ENCODE data around the gene ANK3. TPM values are rescaled to one million over a fixed set of nuclear protein-coding genes. Genes with fewer than 3 reads are reported as not detected.

ANK3 gene
- total RNA-seq, 4 donors from 2014 or later: 118 to 161 (median 151) TPM

GRCh38 chr10:59991661-59992060 is 398.0 kb downstream of the ANK3 start:
- DNase-seq: peak in 2 of 3 donors; percentile 61 to 79
- H3K9me3 ChIP-seq: no peaks in the 10 kb centered on the region
- TF ChIP-seq, protein P1, sequence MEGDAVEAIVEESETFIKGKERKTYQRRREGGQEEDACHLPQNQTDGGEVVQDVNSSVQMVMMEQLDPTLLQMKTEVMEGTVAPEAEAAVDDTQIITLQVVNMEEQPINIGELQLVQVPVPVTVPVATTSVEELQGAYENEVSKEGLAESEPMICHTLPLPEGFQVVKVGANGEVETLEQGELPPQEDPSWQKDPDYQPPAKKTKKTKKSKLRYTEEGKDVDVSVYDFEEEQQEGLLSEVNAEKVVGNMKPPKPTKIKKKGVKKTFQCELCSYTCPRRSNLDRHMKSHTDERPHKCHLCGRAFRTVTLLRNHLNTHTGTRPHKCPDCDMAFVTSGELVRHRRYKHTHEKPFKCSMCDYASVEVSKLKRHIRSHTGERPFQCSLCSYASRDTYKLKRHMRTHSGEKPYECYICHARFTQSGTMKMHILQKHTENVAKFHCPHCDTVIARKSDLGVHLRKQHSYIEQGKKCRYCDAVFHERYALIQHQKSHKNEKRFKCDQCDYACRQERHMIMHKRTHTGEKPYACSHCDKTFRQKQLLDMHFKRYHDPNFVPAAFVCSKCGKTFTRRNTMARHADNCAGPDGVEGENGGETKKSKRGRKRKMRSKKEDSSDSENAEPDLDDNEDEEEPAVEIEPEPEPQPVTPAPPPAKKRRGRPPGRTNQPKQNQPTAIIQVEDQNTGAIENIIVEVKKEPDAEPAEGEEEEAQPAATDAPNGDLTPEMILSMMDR (IDR thresholded peaks at IDR 0.05): no peak
- no peak for TF ChIP-seq POLR2A (IDR thresholded peaks at IDR 0.05)
- H3K4me3 ChIP-seq: peak overlapping the region in 2 of 4 donors; percentile 4 to 7
- H3K27me3 ChIP-seq: no peaks in the 10 kb centered on the region
- peaks cover 0 to 5% (median 0%) of the 10 kb centered on the region in 4 donors for H3K4me1 ChIP-seq
- H3K36me3 ChIP-seq: no peaks in the 10 kb centered on the region
- H3K27ac ChIP-seq: peak overlapping the region in 2 of 4 donors; percentile 74 to 80

DNA sequence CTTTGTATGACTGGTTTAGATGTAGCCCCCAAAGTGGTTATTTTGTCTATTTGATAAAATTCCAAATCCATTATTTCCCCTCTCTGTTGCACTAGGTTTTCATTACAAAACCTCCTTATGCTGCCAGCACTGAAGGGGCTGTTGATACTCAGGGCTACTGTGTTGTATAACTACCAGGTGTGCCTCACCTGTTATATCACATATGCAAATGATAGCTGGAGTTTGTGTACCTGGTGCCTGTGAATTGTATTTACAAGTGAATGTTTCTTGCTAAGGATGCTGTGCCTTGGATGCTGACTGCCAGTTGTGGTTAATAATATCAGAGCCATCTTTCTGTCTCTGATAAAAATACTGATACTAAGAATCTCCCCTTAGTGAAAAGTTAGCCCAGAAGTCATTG is 398.6 kb downstream of the ANK3 start:
- H3K4me1 ChIP-seq: peaks cover 0 to 5% (median 0%) of the 10 kb centered on the region in 4 donors
- DNase-seq: no peak
- H3K36me3 ChIP-seq: no peaks in the 10 kb centered on the region
- H3K9me3 ChIP-seq: no peaks in the 10 kb centered on the region
- peak overlapping the region in 1 of 4 donors; percentile 74 for H3K27ac ChIP-seq
- no peaks in the 10 kb centered on the region for H3K27me3 ChIP-seq
- no peak overlapping the region for H3K4me3 ChIP-seq
- TF ChIP-seq, protein P1 (IDR thresholded peaks at IDR 0.05): no peak
- TF ChIP-seq POLR2A (IDR thresholded peaks at IDR 0.05): no peak

DNA sequence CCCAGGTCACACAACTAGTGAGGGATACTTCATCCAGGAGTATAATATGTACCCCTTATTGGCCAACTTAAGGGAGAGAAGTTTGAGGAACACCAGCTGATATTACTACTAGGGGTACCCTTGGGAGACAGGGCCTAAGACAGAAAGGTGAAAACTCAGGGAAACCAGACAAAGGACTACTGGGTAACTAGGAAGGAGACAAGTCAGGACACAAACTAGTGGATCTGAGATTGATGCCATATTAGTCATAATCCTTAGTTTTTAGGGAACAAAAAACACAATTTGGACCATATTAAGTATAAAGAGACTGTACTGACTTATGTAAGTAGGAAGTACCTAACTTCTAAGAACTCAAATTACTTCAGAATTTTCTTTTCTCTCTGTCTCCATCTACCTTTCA is 404.0 kb downstream of the ANK3 start:
- Histone ChIP-seq H3K27me3 (no peaks in the 10 kb centered on the region), H3K9me3 (no peaks in the 10 kb centered on the region), H3K27ac (no peak overlapping the region), H3K4me1 (no peaks in the 10 kb centered on the region), H3K36me3 (no peaks in the 10 kb centered on the region), H3K4me3 (no peak overlapping the region)
- TF ChIP-seq POLR2A (IDR thresholded peaks at IDR 0.05): no peak
- TF ChIP-seq, protein P1 (IDR thresholded peaks at IDR 0.05): no peak
- DNase-seq: no peak

- Histone ChIP-seq H3K36me3 (no peaks in the 10 kb centered on the region), H3K4me1 (no peaks in the 10 kb centered on the region), H3K9me3 (no peaks in the 10 kb centered on the region), H3K27ac (no peak overlapping the region), H3K27me3 (no peaks in the 10 kb centered on the region), H3K4me3 (no peak overlapping the region)
- TF ChIP-seq POLR2A (IDR thresholded peaks at IDR 0.05): no peak
- TF ChIP-seq, protein P1 (IDR thresholded peaks at IDR 0.05): no peak
- DNase-seq: no peak
These were observed 405.3 kb downstream of the ANK3 start for GRCh38 chr10:59984415-59984814.

DNA sequence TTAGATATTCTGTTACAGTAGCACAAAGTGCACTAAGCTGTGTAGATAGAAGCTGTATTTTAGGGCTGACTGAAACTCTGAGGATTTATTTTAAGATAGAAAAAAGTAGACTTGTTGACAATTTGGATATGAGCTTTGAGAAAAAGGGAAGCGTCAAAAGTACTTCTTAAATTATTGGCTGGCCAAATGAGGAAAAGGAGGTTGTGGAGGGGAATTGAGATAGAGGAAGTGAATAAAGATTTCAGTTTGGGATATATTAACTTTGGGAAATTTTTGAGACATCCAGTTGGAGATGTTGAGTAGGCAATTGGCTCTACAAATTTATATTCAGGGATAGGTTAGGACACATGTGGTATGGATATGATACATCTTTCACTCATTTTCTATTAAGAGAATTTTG is 409.3 kb downstream of the ANK3 start:
- Histone ChIP-seq H3K36me3 (no peaks in the 10 kb centered on the region), H3K4me1 (no peaks in the 10 kb centered on the region), H3K27ac (no peak overlapping the region), H3K4me3 (no peak overlapping the region), H3K9me3 (no peaks in the 10 kb centered on the region), H3K27me3 (no peaks in the 10 kb centered on the region)
- no peak for TF ChIP-seq POLR2A (IDR thresholded peaks at IDR 0.05)
- TF ChIP-seq, protein P1 (IDR thresholded peaks at IDR 0.05): no peak
- no peak for DNase-seq

DNA sequence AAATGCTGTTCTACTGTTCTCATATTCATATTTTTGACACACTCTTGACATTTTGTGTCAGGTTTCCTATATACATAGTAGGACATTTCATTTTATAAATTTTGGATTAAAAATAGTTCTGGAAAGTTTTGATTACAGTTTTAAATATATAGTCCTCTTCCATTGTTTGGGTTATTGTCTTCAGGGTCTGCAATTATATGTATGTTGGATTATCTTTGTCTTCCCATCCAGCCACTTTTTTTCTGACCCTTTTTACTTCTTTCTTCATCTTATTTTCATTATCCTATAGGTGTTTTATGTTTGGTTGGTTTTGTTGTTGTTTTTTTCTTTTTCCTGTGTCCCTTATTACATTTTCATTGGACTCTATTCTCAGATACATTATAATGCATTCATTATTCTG is 412.2 kb downstream of the ANK3 start:
- H3K36me3 ChIP-seq: no peaks in the 10 kb centered on the region
- TF ChIP-seq POLR2A (IDR thresholded peaks at IDR 0.05): no peak
- TF ChIP-seq, protein P1 (IDR thresholded peaks at IDR 0.05): no peak
- H3K9me3 ChIP-seq: no peaks in the 10 kb centered on the region
- DNase-seq: no peak
- H3K27ac ChIP-seq: no peak overlapping the region
- H3K4me3 ChIP-seq: no peak overlapping the region
- no peaks in the 10 kb centered on the region for H3K27me3 ChIP-seq
- no peaks in the 10 kb centered on the region for H3K4me1 ChIP-seq
